WI38 (cell line): ENCODE measurements around the gene KCNH1.
"Not testable (repeated sequence)": the region's sequence is repeated elsewhere in the genome, so short reads cannot be mapped to it uniquely, and the experiment has no call there.

Experiments
- H3K4me3 ChIP-seq: 2 replicates; pipeline ENCODE4 v1.5.1; 2011; ENCODE audit warnings: low read depth, mild to moderate bottlenecking, control low read depth, low read length
- TF ChIP-seq, protein P1 (sequence below): IDR thresholded peaks from 2 replicates; pipeline ENCODE4 v1.5.1; 2012; ENCODE audit warnings: low read depth, mild to moderate bottlenecking, control low read depth, low read length

Gene KCNH1

DNA sequence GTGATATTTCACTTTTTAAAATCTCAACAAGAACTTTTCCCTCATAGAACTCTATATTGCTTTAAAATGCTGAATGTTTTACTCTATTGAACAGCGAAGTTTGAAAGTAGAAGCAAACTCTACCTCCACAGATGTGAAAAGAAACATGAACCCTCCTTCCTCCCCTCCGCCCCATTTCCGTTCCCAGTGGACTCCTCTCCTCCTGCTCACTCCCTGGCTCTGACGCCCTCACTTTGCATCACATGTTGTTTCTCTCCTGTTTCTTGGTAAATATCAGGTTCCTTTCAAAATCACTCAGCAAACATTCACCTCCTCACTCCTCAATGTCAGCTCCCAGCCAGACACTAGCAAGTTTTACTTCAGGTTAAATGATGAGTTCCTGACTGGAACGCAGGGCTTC is 34.6 kb downstream of the KCNH1 start:
- H3K4me3 ChIP-seq: no peak overlapping the region
- TF ChIP-seq, protein P1, sequence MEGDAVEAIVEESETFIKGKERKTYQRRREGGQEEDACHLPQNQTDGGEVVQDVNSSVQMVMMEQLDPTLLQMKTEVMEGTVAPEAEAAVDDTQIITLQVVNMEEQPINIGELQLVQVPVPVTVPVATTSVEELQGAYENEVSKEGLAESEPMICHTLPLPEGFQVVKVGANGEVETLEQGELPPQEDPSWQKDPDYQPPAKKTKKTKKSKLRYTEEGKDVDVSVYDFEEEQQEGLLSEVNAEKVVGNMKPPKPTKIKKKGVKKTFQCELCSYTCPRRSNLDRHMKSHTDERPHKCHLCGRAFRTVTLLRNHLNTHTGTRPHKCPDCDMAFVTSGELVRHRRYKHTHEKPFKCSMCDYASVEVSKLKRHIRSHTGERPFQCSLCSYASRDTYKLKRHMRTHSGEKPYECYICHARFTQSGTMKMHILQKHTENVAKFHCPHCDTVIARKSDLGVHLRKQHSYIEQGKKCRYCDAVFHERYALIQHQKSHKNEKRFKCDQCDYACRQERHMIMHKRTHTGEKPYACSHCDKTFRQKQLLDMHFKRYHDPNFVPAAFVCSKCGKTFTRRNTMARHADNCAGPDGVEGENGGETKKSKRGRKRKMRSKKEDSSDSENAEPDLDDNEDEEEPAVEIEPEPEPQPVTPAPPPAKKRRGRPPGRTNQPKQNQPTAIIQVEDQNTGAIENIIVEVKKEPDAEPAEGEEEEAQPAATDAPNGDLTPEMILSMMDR: no peak

DNA sequence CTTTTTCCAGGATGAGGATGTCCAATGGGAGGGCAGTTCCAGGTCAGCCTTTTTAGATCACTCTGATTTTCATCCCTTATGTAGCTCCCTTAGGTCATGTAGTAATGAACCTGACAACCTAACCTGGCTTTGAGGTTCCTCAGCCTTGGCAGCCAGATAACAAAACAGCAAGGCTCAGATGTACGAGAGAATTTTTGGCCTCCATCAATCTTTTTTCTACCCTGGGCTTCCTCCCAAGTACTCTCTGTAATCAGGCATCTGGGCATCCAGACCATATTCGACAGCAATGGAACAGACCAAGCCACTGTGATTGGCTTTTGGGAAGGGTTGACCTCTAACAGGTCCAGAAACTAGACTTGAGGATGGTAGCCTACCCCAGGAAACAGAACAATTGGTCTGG is 38.6 kb downstream of the KCNH1 start:
- H3K4me3 ChIP-seq: no peak overlapping the region
- TF ChIP-seq, protein P1: no peak

DNA sequence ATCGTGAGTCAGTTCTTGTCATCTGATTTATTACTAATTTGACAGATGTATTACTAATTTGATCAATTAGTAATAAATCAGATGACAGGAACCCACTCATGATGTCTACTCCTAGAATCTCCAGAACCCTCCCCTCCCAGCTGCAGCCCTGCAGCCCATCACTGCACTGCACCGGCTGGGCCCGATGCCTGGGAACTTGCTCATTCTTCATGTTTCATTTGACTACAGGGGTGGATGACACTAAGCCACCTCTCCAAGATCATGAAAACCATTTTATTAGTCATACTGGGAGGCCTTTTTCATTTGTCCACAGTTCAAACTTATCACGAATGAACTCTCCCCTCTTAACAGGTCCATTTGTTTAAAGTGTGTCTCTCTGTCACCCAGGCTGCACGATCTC is 41.0 kb downstream of the KCNH1 start:
- TF ChIP-seq, protein P1: no peak
- H3K4me3 ChIP-seq: no peak overlapping the region

DNA sequence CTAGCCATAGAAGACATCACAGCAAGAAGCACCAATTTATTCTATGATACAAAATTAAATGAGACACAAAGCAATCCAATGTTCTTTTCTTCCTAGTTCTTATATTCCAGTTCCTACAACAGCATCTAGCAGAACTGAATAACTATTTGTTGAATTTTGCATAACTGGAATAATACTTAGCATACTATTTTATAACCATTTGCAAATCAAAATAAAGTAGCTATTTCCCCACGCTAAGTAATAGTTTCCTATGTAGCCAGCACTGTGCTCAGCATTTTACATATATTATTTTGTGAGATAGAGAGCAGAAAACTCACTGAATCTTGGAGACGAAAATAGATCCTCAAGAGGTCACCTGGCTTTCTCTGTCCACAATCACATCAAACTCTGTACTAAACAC is 42.1 kb downstream of the KCNH1 start:
- TF ChIP-seq, protein P1: no peak
- no peak overlapping the region for H3K4me3 ChIP-seq

DNA sequence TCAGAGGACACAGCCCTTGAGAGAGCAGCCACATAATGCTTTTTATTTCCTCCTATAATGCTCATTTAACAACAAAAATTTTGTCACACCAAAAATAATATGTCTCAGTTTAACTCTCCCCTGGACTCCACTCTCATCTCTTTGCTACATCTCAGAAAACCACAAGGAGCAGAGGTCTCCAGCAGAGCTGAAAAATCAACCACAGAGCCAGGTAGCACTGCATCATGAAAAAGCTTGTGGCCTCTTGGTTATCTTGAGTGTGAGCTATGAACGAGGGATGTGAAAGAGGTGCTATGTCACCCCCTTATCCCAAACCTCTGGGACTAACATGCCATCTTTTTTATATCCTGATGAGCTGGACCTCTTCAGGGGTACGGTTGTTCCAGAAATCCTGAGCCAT is 44.4 kb downstream of the KCNH1 start:
- TF ChIP-seq, protein P1: no peak
- no peak overlapping the region for H3K4me3 ChIP-seq

DNA sequence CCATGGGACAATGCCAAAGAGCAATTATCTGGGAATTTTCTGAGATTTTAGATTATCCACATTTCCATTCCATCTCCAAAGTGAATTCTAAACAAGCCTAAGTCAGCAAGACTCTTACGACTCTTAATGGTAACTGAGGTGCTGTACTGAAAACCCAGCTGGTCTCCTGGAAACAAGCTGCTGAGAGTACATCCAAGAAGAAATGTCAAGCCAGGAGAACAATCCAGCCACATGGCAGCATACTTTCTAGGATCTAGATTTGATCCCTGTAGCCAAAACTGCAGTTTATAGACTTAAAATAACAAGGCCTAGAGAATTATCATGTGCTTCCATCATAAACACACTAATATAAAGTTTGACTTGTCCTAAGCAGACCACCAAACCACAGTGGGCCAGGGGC is 45.8 kb downstream of the KCNH1 start:
- TF ChIP-seq, protein P1: no peak

DNA sequence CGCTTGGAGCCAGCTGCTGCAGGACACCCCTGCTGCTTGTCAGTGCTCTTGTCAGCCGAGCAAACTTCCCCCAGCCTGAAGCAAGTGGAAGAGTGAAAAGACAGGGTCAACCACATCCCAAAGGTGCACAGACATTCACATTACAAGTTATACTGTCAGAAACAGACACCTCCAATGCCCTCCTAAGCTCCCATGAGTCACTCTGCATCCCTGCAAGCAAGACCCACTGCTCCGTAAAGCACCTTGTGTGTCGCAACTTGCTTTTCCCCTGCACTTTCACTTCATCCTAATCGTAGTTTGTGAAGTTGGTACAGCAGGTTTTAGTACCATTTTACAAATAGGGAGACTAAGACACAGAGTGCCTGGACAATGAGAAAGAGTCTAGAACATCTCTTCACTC is 51.1 kb downstream of the KCNH1 start:
- TF ChIP-seq, protein P1: no peak
- H3K4me3 ChIP-seq: peak overlapping the region; percentile 16; the same call in 1 of the 2 replicates

More for the DNA sequence above, 45.8 kb downstream of the KCNH1 start:
- no peak overlapping the region for H3K4me3 ChIP-seq

DNA sequence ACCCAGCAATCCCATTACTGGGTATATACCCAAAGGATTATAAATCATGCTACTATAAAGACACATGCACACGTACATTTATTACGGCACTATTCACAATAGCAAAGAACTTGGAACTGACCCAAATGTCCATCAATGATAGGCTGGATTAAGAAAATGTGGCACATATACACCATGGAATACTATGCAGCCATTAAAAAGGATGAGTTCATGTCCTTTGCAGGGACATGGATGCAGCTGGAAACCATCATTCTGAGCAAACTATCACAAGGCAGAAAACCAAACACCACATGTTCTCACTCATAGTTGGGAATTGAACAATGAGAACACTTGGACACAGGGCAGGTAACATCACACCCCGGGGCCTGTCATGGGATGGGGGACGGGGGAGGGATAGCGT is 52.5 kb downstream of the KCNH1 start:
- H3K4me3 ChIP-seq: not testable (repeated sequence)
